Progenitor cell of endocrine pancreas (in vitro differentiated cells): Measurements from ENCODE around the gene CDK10. TPM values are rescaled to one million over a fixed set of nuclear protein-coding genes. Genes with fewer than 3 reads are reported as not detected.

ENCODE experiments used
- DNase-seq: peaks from one replicate; pipeline ENCODE4 v3.0.0; 2021; ENCODE audit warnings: low spot score; ENCODE audit not compliant: unreplicated experiment
- H3K27ac Mint-ChIP-seq: 2 replicates; pipeline ENCODE4 v1.8.0; 2021; ENCODE audit warnings: mild to moderate bottlenecking, moderate library complexity, mixed read lengths
- H3K27me3 Mint-ChIP-seq: 2 replicates; pipeline ENCODE4 v1.8.0; 2021; ENCODE audit warnings: mixed read lengths
- H3K36me3 Mint-ChIP-seq: 2 replicates; pipeline ENCODE4 v1.8.0; 2022; ENCODE audit warnings: mixed read lengths; ENCODE audit not compliant: insufficient read depth
- H3K4me1 Mint-ChIP-seq: 2 replicates; pipeline ENCODE4 v1.8.0; 2021; ENCODE audit warnings: low read depth, mixed read lengths
- H3K4me3 Mint-ChIP-seq: 2 replicates; pipeline ENCODE4 v1.8.0; 2021; ENCODE audit warnings: low read depth, mild to moderate bottlenecking, moderate library complexity, mixed read lengths
- H3K9me3 Mint-ChIP-seq: 2 replicates; pipeline ENCODE4 v1.8.0; 2021; ENCODE audit warnings: low read depth, mixed read lengths
- CTCF ChIP-seq: fragments of 200-600 bp; sonication (generic); IDR thresholded peaks from one replicate; pipeline ENCODE4 v1.5.0; 2021; ENCODE audit warnings: antibody characterized with exemption, mild to moderate bottlenecking; ENCODE audit not compliant: unreplicated experiment
- total RNA-seq: library from RNA; stranded (reverse); gene quantifications from 2 replicates; pipeline ENCODE4 v1.2.1, GENCODE V29; 2021

The CDK10 gene
- total RNA-seq, 1 donor from 2014 or later: 192 TPM

- H3K36me3 Mint-ChIP-seq: peaks cover 20% of the 10 kb centered on the region
- no peak for TF ChIP-seq CTCF
Measured at GRCh38 chr16:89738072-89738377, 51.5 kb downstream of the CDK10 start.

GRCh38 chr16:89738538-89739317 is 52.2 kb downstream of the CDK10 start:
- no peak overlapping the region for H3K27ac Mint-ChIP-seq
- H3K4me1 Mint-ChIP-seq: no peaks in the 10 kb centered on the region
- no peaks in the 10 kb centered on the region for H3K9me3 Mint-ChIP-seq
- DNase-seq: no peak
- H3K27me3 Mint-ChIP-seq: no peaks in the 10 kb centered on the region
- H3K4me3 Mint-ChIP-seq: no peak overlapping the region
- peaks cover 19% of the 10 kb centered on the region for H3K36me3 Mint-ChIP-seq
- TF ChIP-seq CTCF: no peak

More at GRCh38 chr16:89738072-89738377, 51.5 kb downstream of the CDK10 start:
- H3K4me3 Mint-ChIP-seq: no peak overlapping the region
- no peaks in the 10 kb centered on the region for H3K27me3 Mint-ChIP-seq
- no peaks in the 10 kb centered on the region for H3K9me3 Mint-ChIP-seq
- no peaks in the 10 kb centered on the region for H3K4me1 Mint-ChIP-seq
- H3K27ac Mint-ChIP-seq: no peak overlapping the region
- DNase-seq: no peak

GRCh38 chr16:89739383-89739782 is 52.9 kb downstream of the CDK10 start:
- no peaks in the 10 kb centered on the region for H3K9me3 Mint-ChIP-seq
- H3K4me3 Mint-ChIP-seq: no peak overlapping the region
- H3K4me1 Mint-ChIP-seq: no peaks in the 10 kb centered on the region
- H3K27me3 Mint-ChIP-seq: no peaks in the 10 kb centered on the region
- no peak for DNase-seq
- no peak overlapping the region for H3K27ac Mint-ChIP-seq
- no peak for TF ChIP-seq CTCF
- H3K36me3 Mint-ChIP-seq: peaks cover 19% of the 10 kb centered on the region

GRCh38 chr16:89741342-89742014 is 55.0 kb downstream of the CDK10 start:
- H3K4me1 Mint-ChIP-seq: no peaks in the 10 kb centered on the region
- no peaks in the 10 kb centered on the region for H3K27me3 Mint-ChIP-seq

GRCh38 chr16:89742948-89743347 is 56.5 kb downstream of the CDK10 start:
- Mint-ChIP-seq H3K27me3 (no peaks in the 10 kb centered on the region), H3K27ac (peak overlapping the region; percentile 64), H3K9me3 (no peaks in the 10 kb centered on the region), H3K4me1 (no peaks in the 10 kb centered on the region), H3K4me3 (no peak overlapping the region), H3K36me3 (peaks cover 11% of the 10 kb centered on the region)
- no peak for TF ChIP-seq CTCF
- DNase-seq: no peak

More at GRCh38 chr16:89741342-89742014, 55.0 kb downstream of the CDK10 start:
- no peak for TF ChIP-seq CTCF
- DNase-seq: no peak
- peaks cover 12% of the 10 kb centered on the region for H3K36me3 Mint-ChIP-seq
- H3K27ac Mint-ChIP-seq: no peak overlapping the region
- no peaks in the 10 kb centered on the region for H3K9me3 Mint-ChIP-seq
- no peak overlapping the region for H3K4me3 Mint-ChIP-seq
